ENCODE data around the gene BLOC1S5.
"Not testable (repeated sequence)": the region's sequence is repeated elsewhere in the genome, so short reads cannot be mapped to it uniquely, and the experiment has no call there.

The BLOC1S5 gene

DNA sequence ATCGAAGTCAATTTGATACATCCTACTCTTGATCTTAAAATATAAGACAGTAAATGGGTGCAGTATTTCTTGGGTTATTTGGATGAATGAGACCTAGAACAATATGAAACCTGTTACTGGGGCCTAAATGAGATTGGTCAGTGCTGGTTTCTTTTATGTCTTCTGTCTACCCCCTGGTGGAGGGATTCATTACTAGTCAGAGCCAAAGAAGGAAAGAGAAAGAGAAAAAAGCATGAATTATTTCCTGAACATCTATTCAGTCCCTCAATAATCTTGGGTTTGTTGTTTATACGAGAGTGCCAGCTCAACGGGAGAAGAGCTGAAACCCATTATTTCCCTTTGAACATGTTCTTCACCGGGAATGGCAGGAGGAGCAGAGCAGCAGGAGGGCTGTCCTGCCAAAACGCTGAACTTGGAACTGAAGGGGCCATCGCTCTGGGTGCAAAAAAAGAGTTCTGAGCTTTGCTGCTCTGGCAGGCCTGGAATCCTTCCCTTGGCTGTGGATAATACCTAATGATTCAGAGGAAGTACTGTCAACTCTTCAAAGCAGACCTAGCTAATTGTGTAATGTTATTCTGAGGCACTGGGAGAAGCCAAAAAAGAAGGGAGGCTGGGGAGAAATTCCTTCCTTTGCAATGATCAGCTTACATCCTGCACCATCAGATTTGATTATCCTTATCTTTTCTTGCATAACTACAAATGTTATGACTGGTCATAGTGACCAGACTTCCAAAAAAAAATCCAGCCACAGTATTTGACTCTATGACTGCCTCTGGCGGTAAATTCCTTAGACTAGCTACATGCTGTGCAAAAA is 72.0 kb downstream of the BLOC1S5 start:
- DNase-seq = peak; percentile 76

- no peak for DNase-seq
Observed at GRCh38 chr6:7991536-7991935, 72.7 kb downstream of the BLOC1S5 start.

DNA sequence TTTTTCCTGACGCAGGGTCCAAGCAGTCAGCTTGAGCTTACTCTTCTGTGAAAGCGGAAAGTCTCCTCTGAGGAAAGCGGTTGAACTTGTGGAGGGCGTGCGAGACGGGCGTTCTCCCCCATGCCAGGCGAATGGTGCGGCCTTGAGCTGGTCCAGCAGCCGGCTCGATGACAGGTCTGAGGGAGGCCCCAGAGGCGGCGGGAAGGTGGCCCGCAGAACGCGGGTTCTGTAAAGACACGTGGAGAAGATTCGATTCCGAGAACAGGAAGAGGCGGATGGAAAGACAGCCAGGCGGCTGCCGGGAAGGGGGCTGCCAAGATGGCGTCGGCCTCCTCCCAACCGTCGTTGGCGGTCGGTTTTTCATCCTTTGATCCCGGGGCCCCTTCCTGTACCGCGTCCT is 78.0 kb downstream of the BLOC1S5 start:
- no peak for DNase-seq

- DNase-seq = not testable (repeated sequence)
Observed at GRCh38 chr6:7983967-7984366, 80.2 kb downstream of the BLOC1S5 start.

- DNase-seq = no peak
Observed at GRCh38 chr6:7979831-7980230, 84.4 kb downstream of the BLOC1S5 start.

- no peak for DNase-seq
Observed at GRCh38 chr6:7978736-7979135, 85.5 kb downstream of the BLOC1S5 start.

DNA sequence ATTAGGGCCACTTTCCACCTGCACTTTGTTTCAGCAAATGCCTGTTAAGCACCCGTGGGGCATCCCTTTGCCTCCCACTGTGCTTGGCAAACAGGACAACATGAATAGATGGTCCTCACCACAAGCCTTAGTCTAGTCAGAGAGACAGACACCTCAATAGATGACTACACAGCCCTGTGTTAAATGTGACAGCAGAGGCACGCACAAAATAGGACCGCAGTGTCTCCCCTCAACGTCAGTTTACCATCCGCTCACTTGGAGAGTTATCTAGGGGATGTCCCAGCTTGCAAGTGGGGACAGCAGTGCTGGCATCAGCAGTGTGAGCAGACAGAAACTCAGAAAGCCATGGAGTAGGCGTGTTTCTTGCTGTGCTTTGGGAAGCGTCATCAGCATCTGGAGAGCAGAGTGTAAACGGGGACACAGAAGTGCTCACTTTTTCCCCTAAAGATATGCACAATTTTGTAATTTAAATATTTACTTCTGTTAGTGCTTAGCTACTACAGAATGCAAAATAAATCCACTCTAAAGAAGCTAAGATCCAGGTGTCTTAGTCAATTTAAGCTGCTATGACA is 87.6 kb downstream of the BLOC1S5 start:
- no peak for DNase-seq

GRCh38 chr6:7975764-7976146 is 88.4 kb downstream of the BLOC1S5 start:
- DNase-seq = no peak

- DNase-seq = peak; percentile 98
Observed at GRCh38 chr6:7974938-7975763, 89.0 kb downstream of the BLOC1S5 start.

- no peak for DNase-seq
Observed at GRCh38 chr6:7974565-7974937, 89.6 kb downstream of the BLOC1S5 start.

DNA sequence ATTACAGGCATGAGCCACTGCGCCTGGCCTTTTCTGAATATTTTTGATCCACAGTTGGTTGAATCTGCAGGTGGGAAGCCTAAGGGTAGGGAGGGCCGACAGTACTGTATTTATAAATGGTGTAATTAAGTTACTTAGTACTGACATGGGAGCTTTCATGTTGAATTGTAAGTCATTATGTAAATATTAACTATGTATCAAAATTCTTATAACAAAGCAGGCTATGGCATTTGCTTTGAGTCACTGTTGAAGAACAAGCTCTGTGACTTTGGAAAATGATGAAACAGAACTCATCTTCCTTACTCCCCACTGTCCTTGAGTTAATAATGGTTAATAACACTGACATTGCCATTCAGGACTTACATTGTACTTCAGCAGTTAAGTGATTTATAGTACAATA is 90.6 kb downstream of the BLOC1S5 start:
- no peak for DNase-seq

GRCh38 chr6:7971499-7971898 is 92.7 kb downstream of the BLOC1S5 start:
- no peak for DNase-seq

DNA sequence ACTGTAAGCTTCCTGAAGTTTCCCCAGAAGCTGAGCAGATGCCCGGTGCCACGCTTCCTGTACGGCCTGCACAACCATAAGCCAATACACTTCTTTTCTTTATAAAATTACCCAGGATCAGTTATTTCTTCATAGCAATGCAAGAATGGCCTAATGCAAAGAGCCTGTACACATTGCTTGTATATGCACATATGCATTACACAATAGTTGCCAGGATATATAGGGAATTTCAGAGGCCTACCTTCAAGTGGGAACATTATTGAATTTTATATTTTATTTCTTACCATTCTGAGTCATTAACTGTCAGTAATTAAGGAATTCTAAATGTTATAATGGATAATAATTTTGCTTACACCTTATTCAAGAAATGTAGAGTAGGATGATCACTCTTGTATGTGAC is 93.6 kb downstream of the BLOC1S5 start:
- DNase-seq = no peak

Data from islet precursor cell (in vitro differentiated cells).